ENCODE data around the gene PSMD1. TPM values are rescaled to one million over a fixed set of nuclear protein-coding genes. Genes with fewer than 3 reads are reported as not detected.

The PSMD1 gene
- total RNA-seq, 2 experiments from 2014 or later, result 159 to 164 TPM

- CTCF ChIA-PET, result no interaction called here
- POLR2A ChIA-PET, result no interaction called here
Measured at GRCh38 chr2:231033147-231034132, 23.2 kb upstream of the PSMD1 start.

- ChIA-PET CTCF (no interaction called here), POLR2A (no interaction called here)
Measured at GRCh38 chr2:231034291-231034882, 22.3 kb upstream of the PSMD1 start.

GRCh38 chr2:231036131-231036530 is 20.5 kb upstream of the PSMD1 start:
- ChIA-PET CTCF (interaction anchor here (1.0 to 1.6 kb wide), 2 partner anchors 17 to 110 kb away, joined by 3 to 4 read pairs; no protein-coding TSS in a partner anchor), POLR2A (no interaction called here)

- ChIA-PET POLR2A (no interaction called here), CTCF (interaction anchor here (1.0 kb wide), 1 partner anchor 111 kb away, joined by 3 read pairs; no protein-coding TSS in a partner anchor)
Measured at GRCh38 chr2:231036578-231037106, 20.0 kb upstream of the PSMD1 start.

GRCh38 chr2:231037202-231037730 is 19.4 kb upstream of the PSMD1 start, which contains the start of gene C2orf72:
Gene C2orf72, plus strand, starts transcription at chr2:231037523. Its CDS starts 43 bp downstream, at chr2:231037566.
- ChIA-PET CTCF (no interaction called here), POLR2A (no interaction called here)

GRCh38 chr2:231037731-231038482 is 18.8 kb upstream of the PSMD1 start:
- ChIA-PET POLR2A (no interaction called here), CTCF (no interaction called here)

GRCh38 chr2:231038483-231039293 is 18.0 kb upstream of the PSMD1 start:
- ChIA-PET CTCF (no interaction called here), POLR2A (no interaction called here)

GRCh38 chr2:231039294-231039664 is 17.4 kb upstream of the PSMD1 start:
- POLR2A ChIA-PET, result no interaction called here
- CTCF ChIA-PET, result interaction anchor here (1.1 to 1.4 kb wide), 2 partner anchors 14 to 18 kb away, joined by 3 read pairs; partner anchors contain the start of gene PSMD1

- POLR2A ChIA-PET, result no interaction called here
- CTCF ChIA-PET, result interaction anchor here (1.1 to 1.4 kb wide), 2 partner anchors 13 to 17 kb away, joined by 3 read pairs; partner anchors contain the start of gene PSMD1
Measured at GRCh38 chr2:231039821-231040364, 16.8 kb upstream of the PSMD1 start.

GRCh38 chr2:231041061-231041689 is 15.5 kb upstream of the PSMD1 start:
- CTCF ChIA-PET, result interaction anchor here (1.5 kb wide), 1 partner anchor 12 kb away, joined by 4 read pairs; no protein-coding TSS in a partner anchor
- POLR2A ChIA-PET, result no interaction called here

- ChIA-PET POLR2A (no interaction called here), CTCF (interaction anchor here (2.1 kb wide), 1 partner anchor 9 kb away, joined by 9 read pairs; no protein-coding TSS in a partner anchor)
Measured at GRCh38 chr2:231043796-231044195, 12.9 kb upstream of the PSMD1 start.

- POLR2A ChIA-PET, result no interaction called here
- CTCF ChIA-PET, result interaction anchor here (0.7 kb wide), 1 partner anchor 1028 kb away, joined by 3 read pairs; no protein-coding TSS in a partner anchor
Measured at GRCh38 chr2:231046916-231047273, 9.8 kb upstream of the PSMD1 start.

GRCh38 chr2:231047274-231047922 is 9.3 kb upstream of the PSMD1 start:
- ChIA-PET CTCF (interaction anchor here (0.7 kb wide), 1 partner anchor 1027 kb away, joined by 3 read pairs; no protein-coding TSS in a partner anchor), POLR2A (no interaction called here)

GRCh38 chr2:231047923-231048915 is 8.4 kb upstream of the PSMD1 start:
- POLR2A ChIA-PET, result no interaction called here
- CTCF ChIA-PET, result no interaction called here

GRCh38 chr2:231049286-231050017 is 7.2 kb upstream of the PSMD1 start:
- ChIA-PET CTCF (no interaction called here), POLR2A (no interaction called here)

Measured in activated CD8-positive, alpha-beta memory T cell treated with anti-CD3 and anti-CD28 coated beads for 36 hours (primary cell).